GM21723 (cell line): ENCODE measurements around the gene GMPPA.
A peak's percentile ranks its signal among the peaks of the same experiment; 100 is the strongest.

Experiments used
- ATAC-seq: cut with Tn5 transposase; IDR thresholded peaks from one replicate; pipeline ENCODE4 v1.9.1; 2021; ENCODE audit warnings: mild to moderate bottlenecking, moderate library complexity; ENCODE audit not compliant: unreplicated experiment

GMPPA gene

DNA sequence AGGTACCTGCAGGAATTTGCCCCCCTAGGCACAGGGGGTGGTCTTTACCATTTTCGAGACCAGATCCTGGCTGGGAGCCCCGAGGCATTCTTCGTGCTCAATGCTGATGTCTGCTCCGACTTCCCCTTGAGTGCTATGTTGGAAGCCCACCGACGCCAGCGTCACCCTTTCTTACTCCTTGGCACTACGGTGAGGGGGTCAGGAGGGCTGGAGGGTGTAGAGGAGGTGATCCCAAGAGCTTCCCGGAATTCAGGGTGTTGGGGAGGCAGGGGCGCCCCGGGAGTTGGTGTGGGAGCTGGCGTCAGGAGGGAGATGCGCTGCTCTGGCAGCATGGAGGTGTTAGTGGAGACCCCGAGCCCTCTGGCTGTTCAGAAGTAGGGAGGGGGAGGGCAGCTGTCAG, 3.2 kb downstream of the GMPPA start:
- ATAC-seq, result no peak

DNA sequence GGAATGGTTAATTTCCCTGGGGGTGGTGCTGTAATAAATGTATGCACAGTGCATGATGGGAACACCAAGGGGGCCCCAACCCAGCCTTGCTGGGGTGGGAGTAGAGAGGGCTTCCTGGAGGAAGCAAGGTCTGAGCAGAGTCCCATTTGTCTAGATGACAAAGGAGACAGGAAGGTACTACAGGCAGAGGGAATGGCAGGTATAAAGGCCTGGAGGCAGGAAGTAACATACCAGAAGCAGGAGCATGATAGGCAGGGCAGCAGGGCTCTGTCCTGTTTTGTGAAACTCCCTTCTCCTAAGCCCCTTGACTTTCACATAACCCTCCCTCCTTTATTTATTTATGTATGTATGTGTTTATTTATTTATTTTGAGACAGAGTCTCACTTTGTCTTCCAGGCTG, 3.9 kb downstream of the GMPPA start:
- ATAC-seq, result no peak

DNA sequence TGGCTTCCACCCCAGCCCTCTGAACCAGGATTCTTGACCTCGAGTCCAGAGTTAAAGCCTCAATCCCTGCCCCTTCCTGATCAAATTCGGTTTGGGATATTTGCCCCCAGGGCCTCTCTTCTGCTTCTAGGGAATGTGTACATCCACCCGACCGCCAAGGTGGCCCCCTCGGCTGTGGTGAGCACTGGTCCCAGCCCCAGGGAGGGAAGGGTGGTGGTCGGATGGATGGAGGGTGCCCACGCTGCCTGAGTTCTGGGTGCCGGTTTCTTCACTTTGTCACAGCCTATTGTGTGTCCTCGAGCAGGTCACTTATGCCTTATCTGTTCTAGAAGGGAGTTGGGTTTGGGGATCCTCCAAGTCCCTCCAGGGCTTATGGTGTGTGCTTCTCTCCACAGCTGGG, 6.9 kb downstream of the GMPPA start:
- ATAC-seq, result no peak

DNA sequence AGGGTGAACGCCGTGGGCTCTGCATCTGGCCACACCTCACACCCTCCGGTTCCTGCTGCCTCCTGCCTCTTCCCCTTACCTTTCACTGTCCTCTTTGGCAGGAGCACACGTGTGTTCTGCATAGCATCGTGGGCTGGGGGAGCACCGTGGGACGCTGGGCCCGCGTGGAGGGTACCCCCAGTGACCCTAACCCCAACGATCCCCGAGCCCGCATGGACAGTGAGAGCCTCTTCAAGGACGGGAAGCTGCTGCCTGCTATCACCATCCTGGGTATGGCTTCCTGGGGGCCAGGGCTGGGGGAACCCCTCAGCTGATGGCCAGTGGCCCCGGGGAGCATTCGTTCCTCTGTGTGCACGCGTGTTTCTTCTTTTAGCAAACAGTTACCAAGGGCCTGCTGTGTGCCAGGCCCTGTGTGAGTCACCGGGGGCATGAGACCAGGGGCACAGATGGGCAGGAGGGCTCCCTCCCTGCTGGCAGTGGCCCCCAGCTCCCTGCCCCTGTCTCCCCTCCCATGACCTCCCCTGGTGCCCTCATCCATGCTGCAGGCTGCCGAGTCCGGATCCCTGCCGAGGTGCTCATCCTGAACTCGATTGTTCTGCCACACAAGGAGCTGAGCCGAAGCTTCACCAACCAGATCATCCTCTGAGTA, 7.6 kb downstream of the GMPPA start:
- no peak for ATAC-seq

DNA sequence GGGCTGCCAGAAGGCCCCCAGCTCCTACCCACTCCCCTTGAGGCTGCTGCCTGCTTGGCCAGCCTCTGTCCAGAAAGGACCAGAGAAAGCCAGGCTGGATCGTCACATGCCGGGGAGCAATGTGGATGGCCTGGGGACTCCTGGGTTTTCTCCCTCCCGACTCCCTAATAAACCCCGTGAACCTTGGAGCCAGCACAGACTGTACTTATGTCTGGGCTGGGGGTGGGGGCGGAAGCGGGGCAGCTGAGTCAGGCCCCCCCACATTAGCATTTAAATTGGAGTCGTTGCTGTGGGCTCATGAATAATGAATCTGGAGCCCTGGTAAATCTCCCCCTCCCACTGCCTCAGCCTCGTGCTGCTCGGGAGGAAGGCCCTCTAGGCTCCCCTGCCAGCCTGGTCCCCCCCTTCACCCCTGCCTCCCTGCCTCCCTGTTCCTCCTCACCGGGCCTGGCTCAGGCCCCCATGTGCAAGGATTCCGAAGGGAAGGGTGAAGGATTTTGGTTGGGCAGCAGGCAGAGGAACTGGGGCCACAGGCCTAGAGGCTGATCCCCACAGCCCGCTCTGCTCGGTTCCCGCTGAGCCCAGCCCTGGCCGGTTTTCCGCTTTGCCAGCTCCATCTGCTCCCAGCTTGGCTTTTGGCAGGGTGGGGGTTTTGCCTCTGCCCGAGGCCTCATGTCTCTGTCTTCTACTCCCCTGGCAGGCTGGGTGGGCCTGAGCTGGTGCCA, 8.3 kb downstream of the GMPPA start:
- no peak for ATAC-seq

DNA sequence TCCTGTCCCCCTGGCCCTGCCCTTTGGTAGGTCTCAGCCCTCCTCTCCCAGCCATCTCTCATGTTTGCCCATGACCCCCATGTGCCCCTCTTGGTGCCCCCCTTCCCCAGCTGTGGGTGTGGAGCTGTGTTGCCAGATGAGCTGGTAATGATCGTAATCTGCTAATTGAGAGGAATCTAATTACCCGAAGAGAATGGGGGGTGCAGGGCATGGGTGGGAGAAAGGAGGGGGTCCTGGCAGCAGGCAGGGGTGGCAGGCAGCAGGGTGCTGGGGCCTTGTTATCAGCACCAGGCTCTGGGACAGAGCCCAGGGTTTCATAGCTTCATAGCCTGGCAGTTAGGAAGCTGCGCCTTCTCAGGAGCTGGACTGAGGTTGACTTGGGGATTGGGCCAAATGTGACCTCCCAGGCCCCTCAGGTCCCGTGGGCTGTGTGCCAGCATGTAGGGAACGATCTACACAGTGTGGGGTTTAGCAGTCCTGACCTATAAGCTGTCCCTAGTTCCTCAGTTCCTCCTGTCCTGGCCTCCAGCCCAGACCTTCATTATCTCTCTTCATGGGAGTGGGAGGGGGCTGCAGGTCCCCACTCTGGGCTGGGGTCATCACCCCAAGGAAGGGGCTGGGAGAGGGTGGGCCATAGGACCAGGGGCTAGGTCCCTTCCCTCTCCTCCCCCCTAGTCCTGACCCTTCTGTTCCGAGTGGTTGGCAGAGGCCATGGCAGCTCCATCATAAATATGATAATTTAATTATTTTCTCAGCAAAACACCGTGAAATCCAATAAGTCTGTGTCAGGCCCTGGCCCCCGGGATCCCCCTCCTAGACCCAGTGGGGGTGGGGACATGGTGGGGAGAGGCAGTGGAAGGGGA, 9.1 kb downstream of the GMPPA start:
- no peak for ATAC-seq

DNA sequence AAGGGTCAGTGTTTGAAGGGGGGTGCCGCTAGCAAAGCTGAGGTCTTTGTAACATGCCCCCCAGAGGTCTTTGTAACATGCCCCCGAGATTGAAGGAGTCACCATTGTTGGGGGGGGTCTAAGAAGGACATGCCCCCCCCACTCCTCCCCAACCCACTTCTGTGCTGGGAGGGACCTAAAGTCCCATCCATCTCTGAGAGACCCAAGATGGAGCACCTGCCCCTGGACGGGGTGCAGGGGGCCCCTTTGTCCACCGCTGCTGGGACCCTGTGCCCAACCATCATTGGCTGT, 9.7 kb downstream of the GMPPA start:
- no peak for ATAC-seq

DNA sequence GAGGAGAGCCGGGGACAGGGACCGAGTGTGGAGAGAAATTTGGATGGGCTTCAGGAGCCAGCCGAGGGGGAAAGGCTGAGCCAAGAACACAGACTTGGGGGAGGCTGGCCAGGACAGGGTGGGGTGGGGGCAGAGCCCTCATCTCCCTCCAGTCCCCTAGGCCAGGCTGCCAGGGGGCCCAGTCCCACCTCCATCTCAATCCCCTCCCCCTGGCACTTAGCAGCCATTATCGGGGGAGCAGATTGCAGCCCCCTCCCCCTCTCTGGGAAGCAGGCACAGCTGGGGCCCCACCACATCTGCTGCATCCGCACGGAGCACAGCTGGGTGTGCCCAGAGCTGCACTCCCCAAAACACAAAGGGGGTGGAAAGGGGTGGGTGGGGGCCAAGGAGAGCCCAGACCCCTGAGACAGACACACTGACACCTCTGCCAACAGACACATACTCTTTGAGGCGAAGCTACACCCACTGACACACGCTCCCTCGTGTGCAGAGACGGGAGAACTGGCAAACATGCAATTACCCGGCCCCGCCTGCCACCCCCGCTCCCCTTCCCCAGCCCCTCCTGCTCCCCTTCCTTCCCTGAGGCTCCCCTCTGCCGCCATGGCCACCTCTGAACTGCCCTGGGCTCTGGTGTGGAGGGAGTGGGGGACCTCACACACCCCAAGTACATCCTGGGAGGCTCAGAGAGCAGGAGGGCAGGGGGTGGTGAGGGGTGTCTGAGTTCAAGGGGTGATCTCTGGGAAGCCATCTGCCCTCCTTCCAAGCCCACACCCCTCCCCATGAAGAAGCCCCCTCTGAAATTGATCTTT, 10.5 kb downstream of the GMPPA start:
- peak; percentile 31 for ATAC-seq

DNA sequence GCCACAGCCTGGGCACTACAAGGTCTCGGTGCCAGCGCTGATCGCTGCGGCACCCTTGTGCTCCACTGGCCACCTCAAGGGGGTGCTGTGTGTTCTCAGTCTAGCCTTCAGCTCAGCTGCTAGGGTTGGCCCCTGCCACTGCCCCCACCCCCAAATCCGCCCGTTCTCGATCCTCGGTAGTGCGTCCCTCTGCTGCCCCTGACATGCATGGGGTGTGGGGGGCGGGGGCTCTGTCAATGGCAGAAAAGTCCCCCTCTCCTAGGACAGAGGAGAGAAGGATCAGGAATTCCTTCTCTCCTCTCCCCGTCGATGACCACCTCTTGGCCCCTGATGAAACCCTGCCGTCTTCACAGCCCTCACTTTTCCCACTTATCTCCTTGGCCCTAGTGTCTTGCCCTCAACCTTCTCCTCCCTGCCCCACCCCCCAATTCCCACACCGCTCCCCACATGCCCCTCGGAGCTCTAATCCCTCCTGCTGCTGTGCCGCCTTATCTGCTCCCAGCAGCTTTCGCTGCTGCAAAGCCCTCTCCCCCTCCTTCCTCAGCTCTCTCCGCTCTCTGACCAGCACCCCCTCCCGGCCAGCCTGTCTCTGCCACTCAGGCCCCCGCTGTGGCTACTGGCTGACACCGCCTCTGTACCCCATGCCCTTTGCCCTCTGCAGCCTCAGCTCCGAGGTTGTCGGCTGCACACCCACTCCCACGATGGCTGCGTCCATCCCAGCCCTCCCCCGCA, 11.3 kb downstream of the GMPPA start:
- peak; percentile 63 for ATAC-seq

DNA sequence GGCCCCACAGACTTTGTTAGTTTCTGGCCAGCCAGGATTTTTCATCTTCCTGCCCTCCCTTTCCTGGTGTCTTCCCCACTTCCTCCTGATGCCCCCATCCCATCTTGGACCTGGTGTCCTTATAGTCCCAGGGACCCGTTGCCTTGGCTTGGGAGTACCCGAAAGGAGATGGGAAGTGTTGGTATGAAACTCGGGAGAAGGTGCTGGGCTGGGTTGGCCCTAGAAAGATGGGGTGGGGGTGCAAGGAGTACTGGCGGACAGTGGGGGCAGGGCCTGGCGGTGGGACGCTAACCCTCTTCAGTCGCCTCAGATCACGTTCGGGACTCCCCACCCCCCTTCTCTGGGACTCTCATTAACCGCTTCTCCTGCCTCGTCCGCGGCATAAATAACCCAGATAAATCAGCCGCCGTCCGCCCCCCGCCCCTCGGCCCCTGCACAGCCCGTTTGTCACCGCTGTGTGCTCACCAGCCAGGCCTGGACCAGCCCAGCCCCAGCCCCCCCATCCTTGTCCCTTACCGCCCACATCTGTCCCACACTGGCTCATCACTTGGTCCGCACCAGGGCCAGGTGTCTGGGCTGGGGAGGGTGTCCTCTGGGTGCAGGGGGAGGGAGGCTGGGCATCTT, 11.9 kb downstream of the GMPPA start:
- ATAC-seq, result no peak

DNA sequence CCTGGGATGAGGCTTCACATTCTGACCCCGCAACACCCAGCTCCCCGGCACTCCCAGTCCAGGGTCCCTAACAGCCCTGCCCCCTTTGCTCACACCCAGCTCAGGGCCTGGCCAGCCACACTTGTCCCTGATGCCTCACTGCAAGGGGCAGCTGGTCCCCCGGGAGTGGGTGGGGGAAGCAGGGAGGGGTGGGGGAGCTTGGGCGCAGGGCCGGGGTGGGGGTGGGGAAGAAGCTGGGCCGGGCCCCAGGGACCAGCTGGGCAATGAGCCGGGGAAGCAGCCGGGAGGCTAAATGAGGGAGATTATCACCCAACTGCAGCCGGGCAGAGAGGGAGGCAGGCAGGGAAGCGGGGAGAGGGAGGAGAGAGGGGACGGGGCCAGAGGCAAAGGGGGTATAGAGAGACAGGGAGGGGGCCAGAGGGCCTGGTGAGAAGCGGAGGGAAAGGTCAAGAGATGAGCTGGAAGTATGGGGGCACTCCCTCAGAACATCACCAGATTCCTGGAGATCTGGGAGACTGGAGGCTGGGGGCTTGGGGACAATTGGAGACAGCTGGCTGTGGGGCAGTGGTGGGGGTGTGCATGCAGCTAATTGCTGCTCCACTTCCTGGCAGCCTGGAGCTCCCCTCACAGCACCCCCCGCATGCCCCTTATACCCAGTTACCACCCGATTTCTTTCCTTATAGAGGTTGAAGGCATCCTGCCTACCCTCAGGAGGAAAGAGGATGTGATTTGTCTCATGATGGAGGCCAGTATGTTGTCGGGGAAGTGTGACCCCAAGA, 13.0 kb downstream of the GMPPA start:
- no peak for ATAC-seq

DNA sequence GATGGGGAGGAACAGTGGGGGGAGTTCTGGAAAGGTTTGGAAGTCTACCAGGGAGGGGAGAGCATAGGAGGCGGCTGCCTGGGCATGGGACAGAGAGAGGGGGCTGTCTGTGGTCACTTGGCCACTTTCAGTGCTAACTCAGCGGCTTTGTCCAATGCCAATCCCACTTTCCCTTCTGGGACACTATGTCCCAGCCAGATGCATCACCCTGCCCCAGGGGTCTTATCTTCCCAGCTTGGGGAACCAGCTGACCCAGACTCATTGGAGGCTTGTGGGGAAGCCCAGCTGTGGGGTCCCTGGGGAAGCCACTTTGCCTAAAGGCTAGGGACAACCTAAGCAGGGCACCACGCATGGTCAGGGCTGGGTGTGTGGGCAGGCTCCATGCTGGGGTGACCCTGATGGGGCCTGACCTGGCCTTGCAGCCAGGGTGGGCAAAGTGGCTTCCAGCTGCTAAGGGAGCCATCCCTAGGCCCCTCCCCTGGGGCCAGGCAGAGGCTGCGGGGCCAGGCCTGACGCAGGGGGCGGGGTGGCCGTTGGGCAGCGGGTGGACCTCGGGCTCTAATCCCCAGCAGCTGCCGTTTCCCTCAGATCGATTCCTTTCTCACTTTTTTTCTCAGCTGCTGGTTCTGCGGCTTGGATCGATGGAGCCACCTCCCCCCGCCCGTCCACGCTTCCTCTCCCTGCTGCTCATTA, 14.0 kb downstream of the GMPPA start:
- ATAC-seq, result no peak

DNA sequence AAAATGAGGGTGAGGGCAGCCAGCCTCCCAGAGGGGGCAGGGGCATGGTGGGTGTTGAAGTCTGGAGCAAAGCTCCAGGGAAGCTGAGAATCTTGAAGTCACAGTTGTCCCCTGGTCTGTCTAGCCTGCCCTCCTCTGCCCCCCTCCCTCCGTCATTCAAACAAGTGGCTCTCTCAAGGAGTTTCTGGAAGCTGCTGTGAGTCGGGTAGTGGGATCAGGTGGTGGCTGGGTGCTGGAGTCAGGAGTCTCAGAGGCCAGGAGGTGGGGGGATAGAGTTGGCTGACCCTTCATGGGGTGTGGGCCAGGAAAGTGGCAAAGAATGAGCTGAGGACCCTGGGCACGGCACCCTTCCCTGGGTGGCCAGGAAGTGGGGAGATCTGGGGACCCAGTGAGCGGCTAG, 15.1 kb downstream of the GMPPA start:
- no peak for ATAC-seq

DNA sequence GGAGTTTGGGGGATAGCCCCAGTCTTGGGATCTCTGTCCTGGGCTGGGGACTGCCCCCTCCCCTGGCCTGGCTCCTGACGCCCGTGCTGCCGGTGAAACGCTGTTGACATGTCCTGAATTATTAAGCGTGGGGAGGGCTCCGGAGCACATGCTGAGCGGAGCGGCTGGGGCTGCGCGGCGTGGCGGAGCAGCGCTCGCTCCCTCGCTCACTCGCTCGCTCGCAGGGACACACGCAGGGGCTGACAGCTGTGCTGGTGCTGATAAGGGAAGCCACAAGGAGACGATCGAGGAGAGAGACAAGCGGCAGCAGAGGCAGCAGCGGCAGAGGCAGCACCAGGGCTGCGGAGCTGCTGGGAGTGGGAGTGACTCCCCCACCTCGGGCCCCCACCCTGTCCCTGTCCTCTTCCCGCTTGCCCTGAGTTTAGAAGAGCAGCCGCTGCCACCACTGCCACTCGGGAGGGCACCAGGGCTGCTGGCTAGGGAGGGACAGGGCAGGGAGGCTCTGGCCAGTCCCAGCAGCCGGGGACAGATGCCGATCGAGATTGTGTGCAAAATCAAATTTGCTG, 15.6 kb downstream of the GMPPA start, which contains the start of gene ASIC4:
TSS of gene ASIC4 (plus strand) at position 287 of the 566 bp plus-strand sequence. CDS start at position 530, 243 bp downstream.
- ATAC-seq, result no peak

DNA sequence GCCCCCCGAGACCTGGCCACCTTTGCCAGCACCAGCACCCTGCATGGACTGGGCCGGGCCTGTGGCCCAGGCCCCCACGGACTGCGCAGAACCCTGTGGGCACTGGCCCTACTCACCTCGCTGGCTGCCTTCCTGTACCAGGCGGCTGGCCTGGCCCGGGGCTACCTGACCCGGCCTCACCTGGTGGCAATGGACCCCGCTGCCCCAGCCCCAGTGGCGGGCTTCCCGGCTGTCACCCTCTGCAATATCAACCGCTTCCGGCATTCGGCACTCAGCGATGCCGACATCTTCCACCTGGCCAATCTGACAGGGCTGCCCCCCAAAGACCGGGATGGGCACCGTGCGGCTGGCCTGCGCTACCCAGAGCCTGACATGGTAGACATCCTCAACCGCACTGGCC, 16.1 kb downstream of the GMPPA start:
- no peak for ATAC-seq

DNA sequence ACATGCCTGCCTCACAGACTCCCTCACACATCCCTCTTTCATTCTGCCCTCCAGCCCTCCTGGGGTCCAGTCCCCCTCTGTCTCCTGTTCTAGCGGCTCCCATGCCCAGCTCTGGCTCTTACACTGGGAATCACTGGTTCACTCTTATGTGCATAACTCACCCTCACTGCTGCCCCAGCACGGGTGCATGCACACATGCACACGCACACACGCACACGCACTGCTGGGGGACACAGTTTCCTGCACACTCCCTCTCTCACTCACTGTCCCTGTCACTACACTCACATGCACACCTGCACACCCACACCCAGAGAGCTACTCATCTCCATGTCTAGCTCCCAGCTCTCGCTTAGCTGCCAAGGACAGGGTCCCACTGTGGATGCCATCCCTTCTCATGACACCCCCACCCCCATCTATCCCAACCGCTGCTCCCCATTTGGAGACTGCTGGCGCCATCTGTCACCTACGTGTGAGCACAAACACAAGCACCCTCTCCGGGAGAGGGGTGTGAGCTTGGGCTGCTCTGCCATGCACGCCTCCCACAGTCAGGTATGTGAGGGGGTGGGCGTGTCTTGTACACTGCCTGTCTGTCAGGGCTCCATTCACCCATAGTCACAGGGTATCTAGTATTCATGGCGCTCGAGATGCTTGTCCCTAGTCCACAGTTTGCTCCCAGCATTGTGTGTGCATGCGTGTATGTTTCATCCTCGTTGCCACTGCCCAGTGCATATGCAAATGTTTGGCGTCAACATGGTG, 17.4 kb downstream of the GMPPA start:
- ATAC-seq, result no peak

DNA sequence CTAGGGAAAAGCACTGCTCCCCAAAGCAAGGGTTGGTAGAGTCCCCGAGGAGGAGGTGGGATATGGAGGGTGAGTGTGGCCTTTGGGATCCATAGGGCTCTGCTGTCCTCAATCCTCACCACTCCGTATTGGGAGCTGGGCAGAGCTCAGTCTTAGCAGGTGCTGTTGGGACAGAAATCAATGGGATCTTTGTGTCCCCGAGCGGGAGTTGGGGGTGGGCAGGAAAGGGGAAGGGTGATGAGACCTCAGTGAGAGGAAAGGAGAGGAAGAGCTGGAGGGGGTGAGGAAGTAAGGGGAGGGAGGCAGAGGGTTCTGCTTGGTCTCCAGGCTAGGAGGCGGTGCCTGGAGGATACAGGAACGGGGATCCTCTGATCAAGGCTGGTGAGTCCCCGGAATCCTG, 18.2 kb downstream of the GMPPA start:
- no peak for ATAC-seq
